AG08395 (cell line): ENCODE data around the gene CAMTA1.
"Not testable (repeated sequence)": the region's sequence is repeated elsewhere in the genome, so short reads cannot be mapped to it uniquely, and the experiment has no call there.

Experiments
- DNase-seq: peaks from one replicate; pipeline ENCODE4 v3.0.0; 2012; ENCODE audit warnings: mixed read lengths, low spot score

Gene CAMTA1

DNA sequence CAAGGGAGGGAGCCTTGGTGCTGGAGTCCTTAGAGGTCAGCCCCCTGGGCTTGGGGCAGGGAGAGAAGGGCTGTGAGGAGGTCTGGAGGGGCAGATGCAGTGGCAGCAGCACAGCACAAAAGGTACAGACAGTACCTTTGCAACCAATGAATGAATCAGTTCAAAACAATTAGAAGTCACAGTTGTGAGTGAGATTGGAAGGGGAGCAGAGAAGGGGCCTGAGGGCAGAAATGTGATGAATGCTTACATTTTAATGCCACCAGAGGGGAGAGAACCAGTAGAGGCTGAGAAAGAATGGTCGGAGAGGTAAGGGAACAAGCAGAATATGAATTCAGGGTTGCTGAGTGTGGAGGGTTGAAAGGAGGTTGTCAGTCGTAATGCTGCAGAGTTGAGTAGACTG is 24.2 kb downstream of the CAMTA1 start:
- no peak for DNase-seq

DNA sequence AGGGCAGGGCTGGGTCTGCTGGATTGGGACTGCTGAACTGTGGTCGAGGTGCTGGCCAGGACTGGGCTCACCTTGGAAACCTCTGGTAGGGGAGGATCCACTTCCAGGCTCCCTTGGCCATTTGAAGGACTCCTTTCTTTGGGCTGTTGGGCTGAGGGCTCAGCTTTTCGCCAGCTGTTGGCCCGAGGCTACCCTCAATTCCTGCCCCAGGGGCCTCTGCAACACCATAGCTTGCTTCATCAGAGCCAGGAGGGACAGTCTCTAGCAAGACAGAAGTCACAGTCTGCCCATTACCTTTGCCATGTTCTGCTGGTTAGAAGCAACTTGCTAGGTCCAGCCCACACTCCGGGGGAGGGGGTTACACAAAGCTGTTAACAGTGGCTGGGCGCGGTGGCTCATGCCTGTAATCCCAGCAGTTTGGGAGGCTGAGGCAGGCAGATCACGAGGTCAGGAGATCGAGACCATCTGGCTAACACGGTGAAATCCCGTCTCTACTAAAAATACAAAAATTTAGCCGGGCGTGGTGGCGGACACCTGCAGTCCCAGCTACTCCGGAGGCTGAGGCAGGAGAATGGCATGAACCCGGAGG is 25.0 kb downstream of the CAMTA1 start:
- not testable (repeated sequence) for DNase-seq

DNA sequence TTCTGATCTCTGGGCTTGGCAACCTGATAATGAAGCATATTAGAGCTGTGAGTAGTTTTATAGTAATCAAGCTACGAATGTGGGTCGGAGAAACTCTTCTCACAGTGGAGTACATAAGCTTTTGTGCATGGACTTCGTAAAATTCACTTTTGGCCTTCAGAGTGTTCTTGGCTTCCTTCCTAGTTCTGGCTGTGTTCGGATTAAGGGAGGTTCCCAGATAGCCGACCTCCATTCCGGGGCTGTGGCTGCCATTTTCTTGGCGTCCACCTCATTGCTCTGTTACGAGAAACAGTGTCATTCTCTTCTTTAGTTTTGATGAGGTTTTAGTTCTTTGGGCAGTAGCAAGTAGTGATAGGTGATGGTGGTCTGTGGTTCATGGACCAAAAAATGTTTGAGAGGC is 26.3 kb downstream of the CAMTA1 start:
- DNase-seq: no peak

DNA sequence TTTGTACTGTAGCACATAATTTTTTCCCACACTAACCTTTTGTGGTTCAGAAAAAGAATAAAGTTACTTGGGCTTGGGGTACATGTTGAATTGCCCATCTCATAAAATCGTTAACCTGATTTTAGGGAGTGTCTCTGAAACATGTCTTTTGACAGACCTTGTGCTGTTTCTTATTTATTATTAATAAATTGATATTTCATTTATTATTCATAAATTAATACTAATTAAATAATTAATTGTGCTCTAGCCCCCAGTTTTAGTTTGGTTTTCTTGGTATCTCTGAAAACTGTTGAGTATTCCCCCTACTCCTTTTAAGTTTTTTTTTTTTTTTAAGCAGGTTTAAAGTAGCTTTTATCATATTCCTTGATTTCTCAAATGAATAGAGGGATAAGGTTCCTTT is 27.9 kb downstream of the CAMTA1 start:
- DNase-seq: no peak

DNA sequence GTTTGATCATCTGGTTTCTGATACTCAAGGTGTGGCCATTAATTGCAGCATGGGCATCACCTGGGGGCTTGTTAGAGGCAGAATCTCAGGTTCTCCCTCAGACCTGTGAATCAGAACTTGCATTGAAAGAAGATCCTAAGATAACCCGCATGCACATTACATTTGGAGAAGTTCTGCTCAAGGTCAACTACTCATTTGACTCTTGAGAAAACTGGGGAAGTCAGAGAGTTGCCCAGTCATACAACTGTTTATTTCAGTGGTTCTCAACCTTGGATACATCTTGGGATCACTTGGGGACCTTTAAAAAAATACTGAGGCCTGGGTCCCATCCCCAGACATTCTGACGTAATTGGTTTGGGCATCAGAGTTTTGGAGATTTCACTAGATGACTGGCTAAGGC is 30.5 kb downstream of the CAMTA1 start:
- no peak for DNase-seq

DNA sequence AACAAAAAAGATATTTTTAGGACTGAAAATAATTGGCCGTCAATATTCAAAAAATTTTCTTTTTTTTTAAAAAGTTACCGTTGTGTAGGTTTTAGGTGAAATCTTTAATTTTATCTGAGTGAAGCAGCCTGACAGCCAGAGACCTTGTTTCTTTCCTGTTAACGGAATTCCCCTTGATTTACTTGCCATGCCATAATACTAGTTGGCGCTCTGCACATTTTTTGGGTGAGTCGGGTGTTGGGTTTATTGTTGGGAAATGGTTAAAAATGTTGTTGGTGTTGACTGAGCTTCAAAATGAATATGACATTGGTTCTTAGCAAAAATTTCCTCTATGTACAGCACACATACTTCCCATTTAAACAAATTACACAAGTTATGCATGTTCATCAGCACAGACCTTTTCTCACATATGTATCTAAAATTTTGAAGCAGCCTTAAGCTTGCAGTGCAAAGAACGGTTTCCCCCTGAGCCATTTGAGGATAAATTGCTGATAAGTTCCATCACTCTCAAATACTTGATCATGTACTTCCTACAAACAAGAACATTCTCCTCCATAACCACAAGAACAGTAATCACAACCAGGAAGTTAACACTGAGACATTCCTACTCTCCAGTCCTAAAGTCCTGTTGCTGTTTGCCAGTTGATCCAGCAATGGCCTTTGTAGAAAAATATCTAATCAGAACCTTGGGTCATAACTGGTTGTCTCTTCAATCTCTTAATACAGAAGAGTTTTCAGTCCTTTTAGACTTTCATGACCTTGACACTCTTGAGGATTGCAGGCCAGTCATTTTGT is 34.2 kb downstream of the CAMTA1 start:
- DNase-seq: peak; percentile 31

DNA sequence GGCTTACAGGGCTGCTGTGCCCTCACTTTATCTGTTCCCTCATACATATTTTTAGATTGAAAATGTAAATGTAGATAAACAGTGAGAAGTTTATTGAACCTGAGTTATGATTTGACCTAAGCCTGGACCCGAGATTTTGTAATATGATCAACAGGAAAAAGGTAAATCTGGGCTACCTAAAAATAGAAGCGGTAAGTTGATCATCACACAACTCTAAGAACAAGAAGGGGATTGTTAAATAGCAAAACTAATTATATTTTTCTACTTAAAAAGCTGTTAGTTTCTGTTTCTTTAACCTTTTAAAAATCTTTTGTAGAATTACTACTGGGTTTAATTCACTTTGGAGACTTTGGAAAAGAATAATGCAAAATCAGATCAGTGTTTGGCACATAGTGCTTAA is 35.6 kb downstream of the CAMTA1 start:
- no peak for DNase-seq

DNA sequence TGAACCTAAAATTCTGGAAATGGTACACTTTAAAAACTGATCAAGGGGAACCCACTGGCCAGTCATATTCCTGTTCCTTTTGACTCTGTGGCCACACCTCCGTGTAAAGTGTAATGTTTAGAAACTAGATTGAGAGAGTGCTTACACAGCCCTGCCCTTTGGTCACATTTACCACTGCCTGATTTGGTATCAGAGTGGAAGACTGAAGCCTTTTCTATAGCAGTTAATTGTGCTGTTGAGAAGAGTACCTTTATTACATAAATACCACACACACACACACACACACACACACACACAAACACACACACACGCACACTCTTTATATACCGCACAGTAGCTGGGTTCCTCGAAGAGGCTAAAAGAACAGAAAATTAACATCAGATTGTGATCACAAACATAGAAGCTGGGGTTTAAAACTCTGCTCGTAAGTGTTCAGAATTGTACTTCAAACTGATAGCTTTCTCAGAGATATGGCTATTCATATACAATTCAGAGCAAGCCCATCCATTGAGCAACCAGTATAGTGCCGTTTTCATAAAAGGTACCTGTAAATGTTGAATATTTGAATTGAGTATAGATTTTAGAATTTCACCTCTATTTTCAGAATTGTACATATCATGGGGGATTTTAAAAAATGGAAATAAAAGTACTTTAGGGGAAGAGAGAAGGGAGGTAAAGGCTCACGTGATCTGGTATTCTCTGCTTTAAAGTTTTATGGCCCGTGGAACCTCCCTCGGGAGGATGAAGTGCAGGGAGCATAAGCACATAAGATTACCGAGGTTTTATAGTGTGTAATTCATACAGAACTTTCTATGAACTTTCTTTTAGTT is 37.5 kb downstream of the CAMTA1 start:
- no peak for DNase-seq

DNA sequence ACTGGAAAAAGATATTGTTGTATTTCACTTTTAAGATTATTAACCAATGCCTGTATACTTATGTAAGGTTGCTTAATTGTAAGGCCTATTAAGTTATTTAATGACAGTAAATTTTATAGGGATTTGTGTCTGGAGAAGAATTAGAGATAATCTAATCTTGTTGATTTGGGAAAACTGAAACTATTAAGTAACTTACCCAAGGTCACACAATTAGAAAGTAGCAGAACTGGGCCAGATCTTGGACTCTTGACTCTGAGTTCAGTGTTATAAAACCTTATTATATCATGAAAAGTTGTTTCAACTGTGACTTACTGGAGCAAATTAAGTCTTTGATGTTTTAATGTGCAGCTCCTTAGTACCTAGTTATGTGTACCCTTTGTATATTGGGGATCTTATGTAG is 38.5 kb downstream of the CAMTA1 start:
- DNase-seq: no peak

DNA sequence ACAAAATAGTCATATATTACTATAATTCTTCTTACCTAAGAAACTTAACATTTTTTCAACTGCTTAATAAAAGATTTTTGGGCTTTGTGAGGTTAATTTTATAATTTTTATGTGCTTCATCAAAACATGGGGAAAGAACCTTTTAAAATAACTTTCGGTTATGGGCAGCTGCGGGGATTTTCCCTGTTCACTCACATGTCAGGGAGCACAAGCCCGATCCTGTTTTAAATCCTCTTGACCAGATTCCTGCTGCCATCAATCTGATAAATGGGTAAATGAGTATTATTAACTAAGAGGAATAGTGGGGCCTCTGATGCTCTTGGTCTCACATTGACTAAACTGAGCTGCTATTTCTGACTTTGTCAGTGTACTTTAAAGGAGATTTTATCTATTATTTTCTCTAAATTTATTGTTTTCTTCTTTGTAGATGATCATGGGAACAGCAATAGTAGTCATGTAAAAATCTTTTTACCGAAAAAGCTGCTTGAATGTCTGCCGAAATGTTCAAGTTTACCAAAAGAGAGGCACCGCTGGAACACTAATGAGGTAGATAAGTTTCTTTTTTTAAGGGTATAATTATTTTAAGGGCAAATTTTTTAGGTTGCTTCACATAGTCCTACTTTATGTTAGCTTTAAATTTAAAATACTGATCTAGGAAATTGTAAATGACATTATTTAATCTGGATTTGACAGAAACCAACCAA is 39.6 kb downstream of the CAMTA1 start:
- no peak for DNase-seq

DNA sequence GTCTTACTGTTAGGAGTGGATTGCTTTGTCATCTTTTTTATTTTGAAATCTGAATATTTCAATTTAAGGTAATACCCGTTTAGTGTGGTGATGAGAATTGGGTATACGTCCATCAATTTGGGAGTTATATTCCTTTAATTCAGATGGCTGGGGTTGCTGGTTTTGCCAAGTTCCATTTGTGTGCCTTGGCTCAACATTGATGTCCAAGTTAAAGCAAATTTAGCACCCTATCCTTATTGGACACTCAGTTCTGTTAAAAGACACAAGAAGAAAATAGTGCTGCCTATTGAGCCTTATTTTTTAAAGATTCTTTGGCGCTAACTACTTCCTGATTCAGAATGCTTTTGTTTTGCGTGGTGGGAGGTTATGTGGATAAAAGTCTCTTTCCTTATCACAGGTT is 40.6 kb downstream of the CAMTA1 start:
- DNase-seq: no peak

DNA sequence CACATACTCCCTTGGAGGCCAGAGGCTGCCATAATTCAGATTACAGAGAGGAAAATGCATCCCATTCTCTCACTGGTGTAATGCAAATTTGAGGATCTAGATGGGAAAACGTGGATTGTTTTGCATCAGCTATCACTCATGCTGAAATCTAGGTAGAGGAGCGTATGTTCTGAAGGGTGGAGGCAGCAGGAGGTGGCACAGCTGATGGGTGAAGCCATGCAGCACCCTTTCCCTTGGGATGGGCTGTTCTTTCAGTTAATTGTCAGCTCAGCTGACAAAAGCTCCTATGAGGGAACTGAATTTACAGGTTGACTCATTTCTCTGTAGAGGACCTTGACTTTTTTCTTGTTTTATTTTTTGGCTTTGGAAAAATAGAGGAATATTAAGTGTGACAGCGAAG is 41.8 kb downstream of the CAMTA1 start:
- no peak for DNase-seq

DNA sequence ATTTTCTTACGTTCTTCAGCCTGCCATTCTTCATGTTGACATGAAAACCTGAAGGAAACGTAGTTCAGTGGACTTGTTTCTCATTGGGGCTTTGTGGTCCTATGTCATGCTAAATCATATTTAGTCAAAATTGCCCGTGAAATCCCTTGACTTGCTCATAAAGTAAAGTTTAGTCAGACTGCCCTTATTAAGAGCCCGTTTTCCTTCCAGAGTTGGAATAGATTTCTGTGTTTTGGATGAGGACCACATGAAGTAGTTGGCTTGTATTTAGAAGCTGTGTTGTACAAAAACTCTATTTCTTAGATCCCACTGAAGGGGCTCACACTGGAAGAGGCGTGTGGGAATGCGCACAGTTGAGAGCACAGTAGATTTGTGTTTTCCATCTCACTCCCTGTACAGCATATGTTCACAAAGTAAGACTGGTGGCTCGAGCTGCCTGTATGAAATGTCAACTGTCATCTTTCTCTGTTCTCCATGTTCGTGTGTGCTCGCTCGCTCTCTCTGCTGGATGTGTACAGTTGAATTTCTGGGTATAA is 42.4 kb downstream of the CAMTA1 start:
- DNase-seq: no peak

DNA sequence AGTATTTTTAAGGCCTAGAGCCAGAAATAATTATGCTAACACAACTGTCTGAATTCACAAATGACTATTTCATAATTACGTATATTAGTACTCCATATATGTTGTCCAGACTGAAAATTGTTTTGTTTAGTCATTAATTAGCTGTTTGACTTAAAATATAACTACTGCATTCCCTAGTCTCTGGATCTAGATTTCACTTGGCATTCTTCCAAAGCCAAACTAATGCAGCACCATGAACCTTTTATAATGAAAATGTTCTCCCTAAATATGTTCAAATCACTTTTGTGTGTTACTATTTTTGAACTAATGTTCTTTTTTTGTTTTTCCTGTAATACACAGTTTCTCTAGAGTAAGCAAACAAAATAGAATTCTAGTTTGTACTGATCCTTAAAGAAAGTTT is 46.1 kb downstream of the CAMTA1 start:
- no peak for DNase-seq

DNA sequence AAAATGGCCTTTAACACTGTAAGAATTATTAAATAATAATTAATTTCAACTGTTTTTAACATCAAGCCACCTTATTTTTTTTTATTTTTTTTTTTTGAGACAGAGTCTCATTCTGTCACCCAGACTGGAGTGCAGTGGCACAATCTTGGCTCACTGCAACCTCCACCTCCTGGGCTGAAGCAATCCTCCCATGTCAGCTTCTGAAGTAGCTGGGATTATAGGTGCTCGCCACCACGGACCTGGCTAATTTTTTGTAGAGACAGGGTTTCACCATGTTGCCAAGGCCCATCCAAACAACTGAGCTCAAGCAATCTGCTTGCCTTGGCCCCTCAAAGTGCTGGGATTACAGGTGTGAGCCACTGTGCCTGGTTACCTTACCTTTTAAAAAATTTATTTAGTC is 46.8 kb downstream of the CAMTA1 start:
- not testable (repeated sequence) for DNase-seq

DNA sequence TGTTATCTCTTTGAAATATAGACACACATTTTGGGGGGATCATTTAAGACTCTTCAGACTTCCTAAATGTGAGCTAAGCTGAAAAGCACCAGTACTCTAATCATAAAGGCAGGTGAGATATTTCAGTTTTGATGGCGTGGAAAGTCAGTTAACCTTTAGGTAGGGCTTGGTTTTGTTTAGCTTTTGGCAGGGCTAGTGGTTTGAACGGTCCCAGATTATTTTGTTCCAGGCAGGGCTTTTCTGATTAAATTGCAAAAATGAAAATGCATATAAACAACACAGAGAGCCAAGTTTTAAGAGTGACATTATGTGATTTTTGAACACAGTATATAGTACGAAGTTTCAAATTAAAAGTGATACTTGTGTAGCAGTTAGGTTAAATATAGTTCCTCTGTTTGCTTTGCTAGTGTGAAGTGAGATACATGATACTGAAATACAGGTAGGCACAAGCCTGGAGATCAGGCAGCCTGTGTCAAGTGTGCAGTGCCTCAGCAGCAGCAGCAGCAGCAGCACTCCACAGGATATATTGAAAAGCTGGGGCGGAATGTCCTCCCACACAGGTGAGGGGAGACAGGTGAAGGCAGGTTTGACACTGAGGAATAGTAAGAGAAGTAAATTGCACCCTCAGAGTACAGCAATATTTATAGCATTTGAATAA is 47.4 kb downstream of the CAMTA1 start:
- DNase-seq: no peak

DNA sequence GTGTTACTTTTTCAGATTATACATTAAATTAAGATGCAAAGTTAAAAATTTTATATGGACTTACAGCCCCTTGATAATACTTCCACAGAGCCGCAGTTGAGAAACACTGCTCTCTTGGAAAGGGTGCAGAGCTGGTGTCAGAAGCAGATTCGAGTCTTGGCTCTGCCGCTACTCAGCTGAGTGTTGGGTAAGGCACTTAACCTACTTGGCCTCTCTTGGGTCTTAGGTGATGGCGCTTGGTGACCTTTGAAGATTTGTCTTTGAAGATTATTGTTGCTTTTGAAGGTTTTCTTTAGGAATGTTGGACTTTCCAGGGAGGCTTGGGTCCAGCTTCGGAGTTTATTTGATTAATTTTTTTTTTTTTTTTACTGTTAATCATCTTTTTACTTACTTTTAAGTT is 48.5 kb downstream of the CAMTA1 start:
- no peak for DNase-seq

DNA sequence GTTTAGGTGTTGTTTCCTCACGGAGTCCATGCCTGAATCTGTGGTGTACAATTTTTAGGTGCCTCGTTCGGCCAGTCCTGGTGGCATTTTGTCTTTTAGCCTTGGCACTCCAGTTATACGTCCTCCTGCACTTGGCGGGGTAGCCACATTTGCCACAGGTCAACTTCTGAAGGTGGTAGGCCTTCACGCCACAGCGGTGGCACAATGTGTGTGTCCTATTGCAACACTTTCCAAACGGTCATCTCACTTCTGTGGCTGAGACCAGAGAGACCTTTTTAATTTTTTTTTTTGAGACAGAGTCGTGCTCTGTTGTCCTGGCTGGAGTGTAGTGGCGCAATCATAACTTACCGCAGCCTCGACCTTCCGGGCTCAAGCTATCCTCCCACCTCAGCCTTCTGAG is 49.1 kb downstream of the CAMTA1 start:
- no peak for DNase-seq

DNA sequence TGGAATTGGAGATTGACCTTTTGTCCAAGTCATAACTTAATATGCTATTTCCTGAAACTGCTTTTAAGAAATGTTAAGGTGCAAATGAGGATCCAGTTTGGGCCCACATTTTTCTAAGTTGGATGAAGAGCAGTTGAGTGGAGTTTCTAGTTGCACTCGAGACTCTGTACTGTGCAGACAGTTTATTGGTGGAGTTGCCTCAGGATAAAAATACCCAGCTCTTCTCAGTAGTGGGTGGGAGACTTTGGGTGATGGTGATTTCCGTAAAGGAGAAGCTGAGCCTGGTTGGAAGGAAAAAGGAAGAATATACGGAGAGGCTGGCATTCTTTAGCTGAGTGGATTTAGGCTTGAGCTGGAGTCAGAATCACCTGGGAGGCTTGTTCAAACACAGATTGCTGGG is 49.9 kb downstream of the CAMTA1 start:
- no peak for DNase-seq

DNA sequence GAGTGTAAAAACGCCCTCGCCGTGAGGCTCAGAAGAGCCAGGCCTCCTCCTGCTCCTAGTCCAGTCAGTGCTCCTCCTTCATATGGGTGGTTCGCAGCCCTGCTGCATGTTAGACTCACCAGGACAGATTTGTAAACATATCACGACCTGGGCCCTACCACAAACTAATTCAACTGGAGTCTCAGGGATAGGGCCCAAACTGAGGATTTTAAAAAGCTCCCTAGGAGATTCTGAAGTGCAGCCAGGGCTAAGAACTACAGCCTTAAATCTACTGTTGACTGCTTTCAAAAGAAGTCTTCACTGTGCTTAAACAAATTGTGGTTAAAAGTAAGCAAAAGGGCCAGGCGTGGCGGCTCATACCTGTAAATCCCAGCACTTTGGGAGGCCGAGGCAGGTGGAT is 57.0 kb downstream of the CAMTA1 start:
- DNase-seq: no peak

DNA sequence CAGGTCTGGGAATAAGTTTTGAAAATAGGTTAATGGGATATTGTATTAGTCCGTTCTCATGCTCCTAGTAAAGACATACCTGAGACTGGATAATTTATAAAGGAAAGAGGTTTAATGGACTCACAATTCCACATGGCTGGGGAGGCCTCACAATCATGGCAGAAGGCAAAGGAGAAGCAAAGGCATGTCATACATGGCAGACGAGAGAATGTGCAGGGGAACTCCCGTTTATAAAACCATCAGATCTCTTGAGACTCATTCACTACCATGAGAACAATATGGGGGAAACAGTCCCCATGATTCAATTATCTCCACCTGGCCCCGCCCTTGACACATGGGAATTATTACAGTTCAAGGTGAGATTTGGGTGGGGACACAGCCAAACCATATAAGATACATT is 60.5 kb downstream of the CAMTA1 start:
- DNase-seq: not testable (repeated sequence)

DNA sequence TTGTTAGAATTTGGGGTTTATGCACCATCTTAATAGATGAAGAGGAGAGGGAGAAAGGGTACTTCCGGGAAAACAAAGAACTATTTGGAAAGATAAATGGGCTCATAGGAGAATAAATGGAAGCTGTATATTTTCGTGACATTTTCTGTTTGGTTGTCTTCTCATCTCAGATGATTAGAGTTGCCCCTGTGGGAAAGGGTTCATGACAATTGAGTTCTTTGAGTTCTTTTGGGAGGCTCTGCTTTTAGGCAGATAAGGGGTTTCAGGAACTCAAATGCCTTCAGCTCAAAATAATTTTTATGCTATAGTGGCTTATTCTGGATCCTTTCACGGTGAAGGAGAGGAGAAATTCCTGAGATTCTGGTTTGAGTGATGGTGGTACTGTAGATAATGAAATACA is 63.6 kb downstream of the CAMTA1 start:
- no peak for DNase-seq
